ENCODE results near the gene MTERF1. TPM values are rescaled to one million over a fixed set of nuclear protein-coding genes. Genes with fewer than 3 reads are reported as not detected.
A peak's percentile ranks its signal among the peaks of the same experiment; 100 is the strongest.

MTERF1 gene
- total RNA-seq, 1 donor from 2014 or later: 10.9 TPM

DNA sequence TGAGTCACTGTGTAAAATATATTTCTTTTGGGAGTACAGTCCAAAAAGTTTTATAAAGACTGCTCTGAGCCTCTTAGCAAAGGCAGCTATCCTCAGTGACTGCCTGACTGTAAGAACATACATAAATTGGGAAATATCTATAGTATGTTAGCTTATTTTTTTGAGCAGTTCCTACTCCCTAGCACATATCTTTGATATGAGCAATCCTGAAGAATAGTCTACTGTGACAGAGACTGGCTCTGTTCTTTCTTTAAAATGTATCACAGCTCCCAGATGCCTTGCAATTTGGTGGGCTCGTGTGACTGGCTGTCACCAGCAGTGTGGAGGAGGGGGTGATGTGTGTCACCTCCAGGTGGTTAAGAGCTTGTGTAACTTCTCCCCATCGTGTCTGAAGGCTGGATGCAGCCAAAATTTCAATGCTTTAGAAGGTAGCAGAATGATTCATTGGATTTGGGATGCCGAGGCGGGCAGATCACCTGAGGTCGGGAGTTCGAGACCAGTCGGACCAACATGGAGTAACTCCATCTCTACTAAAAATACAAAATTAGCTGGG, 47.9 kb downstream of the MTERF1 start:
- DNase-seq: no peak

DNA sequence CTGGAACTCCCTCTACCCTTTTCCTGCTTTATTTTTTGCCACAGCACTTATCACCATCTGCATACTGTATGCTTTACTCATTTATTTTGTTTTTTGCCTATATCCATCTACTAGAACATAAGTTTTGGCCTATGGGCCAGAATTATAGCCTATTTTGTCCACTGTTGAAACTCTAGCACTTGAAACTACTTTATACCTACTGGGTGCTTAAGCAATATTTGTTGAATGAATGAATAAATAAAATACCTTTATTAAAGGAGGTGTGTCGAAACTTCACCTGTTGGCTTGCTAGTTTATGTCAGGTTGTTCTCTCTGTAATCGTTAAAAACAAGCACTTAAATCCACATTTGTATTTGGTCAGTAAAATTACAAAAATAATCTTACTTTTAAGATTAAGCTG, 53.3 kb downstream of the MTERF1 start:
- DNase-seq: no peak

DNA sequence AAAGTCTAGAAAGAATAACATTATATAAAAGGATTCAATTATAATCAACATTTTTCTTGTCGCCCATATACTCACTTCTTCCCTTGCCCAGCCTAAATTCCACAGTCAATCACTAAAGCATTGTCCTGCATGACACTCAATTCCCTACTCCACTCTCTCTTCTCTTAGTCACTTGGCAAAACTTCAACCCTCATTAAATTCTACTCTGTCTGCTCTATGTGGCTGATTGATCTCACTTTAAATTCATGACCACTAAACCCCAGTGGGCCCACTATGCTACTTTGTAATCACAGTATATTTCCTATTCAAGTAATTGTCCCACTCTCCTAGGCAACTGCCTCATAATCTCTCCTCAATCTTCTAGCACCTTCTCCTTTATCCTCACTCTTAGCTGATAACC, 54.1 kb downstream of the MTERF1 start:
- peak; percentile 5 for DNase-seq

GRCh38 chr7:91824201-91824600, 56.3 kb downstream of the MTERF1 start:
- DNase-seq: no peak

Other genes with a start within 250 kb of the MTERF1 start
- gene AKAP9, start 60.2 kb upstream of the MTERF1 start, total RNA-seq: 50.0 and 64.3 TPM in 2 replicates